HepG2 (cell line): ENCODE data around the gene ECHDC1. TPM values are rescaled to one million over a fixed set of nuclear protein-coding genes. Genes with fewer than 3 reads are reported as not detected.

Experiments used
- FOSL1 ChIP-seq: sonication (generic); formaldehyde crosslinking; IDR thresholded peaks from 2 replicates; pipeline ENCODE4 v1.9.0; 2021; ENCODE audit warnings: missing genetic modification reagents, borderline replicate concordance
- FOXK1 ChIP-seq: sonication (generic); formaldehyde crosslinking; IDR thresholded peaks from 2 replicates; pipeline ENCODE4 v1.4.0; 2020; ENCODE audit warnings: low read depth, missing genetic modification reagents, borderline replicate concordance
- HIVEP1 ChIP-seq: sonication (generic); formaldehyde crosslinking; IDR thresholded peaks from 2 replicates; pipeline ENCODE4 v1.4.0; 2020; ENCODE audit warnings: mild to moderate bottlenecking, missing genetic modification reagents
- HNRNPLL ChIP-seq: fragments of 200-400 bp; formaldehyde crosslinking; IDR thresholded peaks from 2 replicates; pipeline ENCODE4 v1.6.1; 2017; ENCODE audit warnings: mild to moderate bottlenecking, low read depth, low read length; ENCODE audit not compliant: poor library complexity, severe bottlenecking
- ISL2 ChIP-seq: sonication (generic); formaldehyde crosslinking; IDR thresholded peaks from 2 replicates; pipeline ENCODE4 v1.5.0; 2020; ENCODE audit warnings: missing genetic modification reagents
- KAT2B ChIP-seq: fragments of 150-350 bp; IDR thresholded peaks from 2 replicates; pipeline ENCODE4 v1.6.1; 2014; ENCODE audit warnings: low read depth, low read length, borderline replicate concordance
- MED8 ChIP-seq: sonication (generic); formaldehyde crosslinking; IDR thresholded peaks from 2 replicates; pipeline ENCODE4 v1.8.1; 2023; ENCODE audit warnings: mild to moderate bottlenecking, missing genetic modification reagents; ENCODE audit not compliant: insufficient replicate concordance
- MIXL1 ChIP-seq: IDR thresholded peaks from 2 replicates; pipeline ENCODE4 v1.6.1; 2016
- NCOA5 ChIP-seq: sonication (generic); formaldehyde crosslinking; IDR thresholded peaks from 2 replicates; pipeline ENCODE4 v1.4.0; 2020; ENCODE audit warnings: missing genetic modification reagents
- NRL ChIP-seq: sonication (generic); formaldehyde crosslinking; IDR thresholded peaks from 2 replicates; pipeline ENCODE4 v1.5.0; 2020; ENCODE audit warnings: missing genetic modification reagents, mild to moderate bottlenecking, moderate library complexity, borderline replicate concordance
- RAD51 ChIP-seq: fragments of 450-650 bp; IDR thresholded peaks from 2 replicates; pipeline ENCODE4 v1.6.1; 2016; ENCODE audit warnings: borderline replicate concordance
- REPIN1 ChIP-seq: sonication (generic); formaldehyde crosslinking; IDR thresholded peaks from 2 replicates; pipeline ENCODE4 v1.8.0; 2022; ENCODE audit warnings: missing genetic modification reagents, low read depth, mild to moderate bottlenecking, borderline replicate concordance
- STAG1 ChIP-seq: sonication (generic); formaldehyde crosslinking; IDR thresholded peaks from 2 replicates; pipeline ENCODE4 v1.4.0; 2020; ENCODE audit warnings: missing genetic modification reagents
- TBP ChIP-seq: sonication (generic); formaldehyde crosslinking; IDR thresholded peaks from 2 replicates; pipeline ENCODE4 v1.5.0; 2020; ENCODE audit warnings: missing genetic modification reagents
- TSC22D2 ChIP-seq: sonication (generic); formaldehyde crosslinking; IDR thresholded peaks from 2 replicates; pipeline ENCODE4 v1.5.1; 2020; ENCODE audit warnings: missing genetic modification reagents, mild to moderate bottlenecking, borderline replicate concordance
- ZNF234 ChIP-seq: sonication (generic); formaldehyde crosslinking; conservative IDR thresholded peaks from 2 replicates; pipeline ENCODE4 v1.5.1; 2020; ENCODE audit warnings: mild to moderate bottlenecking, missing genetic modification reagents
- ZNF30 ChIP-seq: sonication (generic); formaldehyde crosslinking; IDR thresholded peaks from 2 replicates; pipeline ENCODE4 v1.5.0; 2020; ENCODE audit warnings: mild to moderate bottlenecking, missing genetic modification reagents
- ZNF629 ChIP-seq: sonication (generic); formaldehyde crosslinking; conservative IDR thresholded peaks from 2 replicates; pipeline ENCODE4 v1.5.0; 2020; ENCODE audit warnings: missing genetic modification reagents
- ZNF839 ChIP-seq: sonication (generic); formaldehyde crosslinking; IDR thresholded peaks from 2 replicates; pipeline ENCODE4 v1.4.0; 2020; ENCODE audit warnings: missing genetic modification reagents, mild to moderate bottlenecking, borderline replicate concordance
- polyA plus RNA-seq, 8 experiments: library from polyadenylated mRNA; depleted of rRNA in 3 of 8; stranded (reverse) in 7 of 8; unstranded in 1 of 8; fragments of >200 nt; fragmentation: Illumina TruSeq in 4 of 8; extraction: Trizol in 4 of 8; gene quantifications; 2 replicates each; pipeline versions ENCODE4 v1.2.1 to v1.2.3, GENCODE V29; 2011 to 2016; ENCODE audit warnings: low read depth in 4 of 8, missing spikeins in 1 of 8, mixed read lengths in 1 of 8; ENCODE audit not compliant: insufficient read depth in 1 of 8
- total RNA-seq, 5 experiments: library from RNA; depleted of rRNA; stranded (reverse); fragments of >200 nt; fragmentation: Illumina TruSeq; extraction: Trizol; gene quantifications; 2 replicates each; pipeline ENCODE4 v1.2.3, GENCODE V29; 2016; ENCODE audit warnings: low read depth in 1 of 5
- TF ChIP-seq, protein P1 (sequence below): sonication (generic); formaldehyde crosslinking; IDR thresholded peaks from 2 replicates; pipeline ENCODE4 v1.4.0; 2020; ENCODE audit warnings: missing genetic modification reagents
- TF ChIP-seq, protein P2 (sequence below): sonication (generic); formaldehyde crosslinking; IDR thresholded peaks from 2 replicates; pipeline ENCODE4 v1.5.1; 2020; ENCODE audit warnings: missing genetic modification reagents, mild to moderate bottlenecking, borderline replicate concordance
- TF ChIP-seq, protein P3 (sequence below): sonication (generic); formaldehyde crosslinking; IDR thresholded peaks from 2 replicates; pipeline ENCODE4 v1.8.0; 2022; ENCODE audit warnings: mild to moderate bottlenecking, missing genetic modification reagents
- TF ChIP-seq, protein P4 (sequence below): sonication (generic); formaldehyde crosslinking; IDR thresholded peaks from 2 replicates; pipeline ENCODE4 v1.4.0; 2020; ENCODE audit warnings: low read depth, mild to moderate bottlenecking, missing genetic modification reagents

The ECHDC1 gene
- total and polyA plus RNA-seq, 2 of the 13 experiments (the other 11 are each of a cell fraction or from before 2014, with no cell fraction given), result 32.8 to 98.1 TPM

DNA sequence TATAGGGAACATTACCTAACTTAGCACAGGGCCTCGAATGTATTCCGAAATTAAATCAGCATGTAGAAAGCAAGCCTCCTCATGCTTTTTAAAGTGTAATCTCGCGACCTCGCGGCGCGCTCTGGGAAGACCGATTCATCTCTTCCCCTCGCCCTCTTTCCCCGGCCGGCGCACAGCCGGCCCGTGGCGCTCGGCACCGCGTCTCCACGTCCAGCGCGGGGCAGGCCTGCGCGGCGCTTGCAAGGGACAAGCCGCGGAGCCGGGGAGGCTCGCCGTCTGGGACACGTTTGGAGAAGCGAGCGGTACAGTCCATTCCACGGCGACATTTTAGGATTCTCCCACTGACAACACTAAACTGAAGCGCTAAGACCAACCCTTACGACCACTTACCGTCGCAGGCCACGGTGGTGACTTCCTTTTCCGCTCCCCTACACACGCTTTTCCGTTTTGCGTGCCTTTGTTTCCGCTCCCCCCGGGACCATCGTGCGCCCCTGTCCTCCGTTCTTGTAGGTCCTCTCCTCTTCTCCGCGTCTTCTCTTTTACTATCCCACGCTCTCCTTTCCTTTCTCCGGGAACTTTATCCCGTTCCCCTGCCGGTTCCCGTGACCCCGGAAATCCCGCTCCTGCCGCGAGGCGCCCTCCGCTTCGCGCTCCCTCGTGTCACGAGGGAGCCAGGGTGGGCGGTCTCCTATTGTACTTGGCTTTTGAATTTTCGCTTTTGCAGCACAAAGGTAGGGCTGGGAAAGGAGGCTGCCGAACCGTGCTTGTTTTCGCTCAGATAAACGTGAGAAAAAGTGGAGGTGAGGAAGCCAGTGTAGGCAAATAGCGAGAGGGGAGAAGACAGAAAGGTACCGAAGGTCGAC, at the start of gene ECHDC1 (continued):
- TF ChIP-seq, protein P1, sequence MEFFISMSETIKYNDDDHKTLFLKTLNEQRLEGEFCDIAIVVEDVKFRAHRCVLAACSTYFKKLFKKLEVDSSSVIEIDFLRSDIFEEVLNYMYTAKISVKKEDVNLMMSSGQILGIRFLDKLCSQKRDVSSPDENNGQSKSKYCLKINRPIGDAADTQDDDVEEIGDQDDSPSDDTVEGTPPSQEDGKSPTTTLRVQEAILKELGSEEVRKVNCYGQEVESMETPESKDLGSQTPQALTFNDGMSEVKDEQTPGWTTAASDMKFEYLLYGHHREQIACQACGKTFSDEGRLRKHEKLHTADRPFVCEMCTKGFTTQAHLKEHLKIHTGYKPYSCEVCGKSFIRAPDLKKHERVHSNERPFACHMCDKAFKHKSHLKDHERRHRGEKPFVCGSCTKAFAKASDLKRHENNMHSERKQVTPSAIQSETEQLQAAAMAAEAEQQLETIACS (CRISPR knock-in tag), result peak; percentile 61
- peak; percentile 72 for TF ChIP-seq HNRNPLL
- no peak; the same call in 1 of the 2 replicates for TF ChIP-seq MIXL1 (CRISPR knock-in tag)
- peak; percentile 30; the same call in 1 of the 2 replicates for TF ChIP-seq STAG1 (CRISPR knock-in tag)
- TF ChIP-seq ZNF234 (CRISPR knock-in tag), result no peak; the same call in 1 of the 2 replicates
- 0 out of 2 replicates have a peak, but pooled peaks have one; percentile 56 for TF ChIP-seq TSC22D2 (CRISPR knock-in tag)
- TF ChIP-seq, protein P2, sequence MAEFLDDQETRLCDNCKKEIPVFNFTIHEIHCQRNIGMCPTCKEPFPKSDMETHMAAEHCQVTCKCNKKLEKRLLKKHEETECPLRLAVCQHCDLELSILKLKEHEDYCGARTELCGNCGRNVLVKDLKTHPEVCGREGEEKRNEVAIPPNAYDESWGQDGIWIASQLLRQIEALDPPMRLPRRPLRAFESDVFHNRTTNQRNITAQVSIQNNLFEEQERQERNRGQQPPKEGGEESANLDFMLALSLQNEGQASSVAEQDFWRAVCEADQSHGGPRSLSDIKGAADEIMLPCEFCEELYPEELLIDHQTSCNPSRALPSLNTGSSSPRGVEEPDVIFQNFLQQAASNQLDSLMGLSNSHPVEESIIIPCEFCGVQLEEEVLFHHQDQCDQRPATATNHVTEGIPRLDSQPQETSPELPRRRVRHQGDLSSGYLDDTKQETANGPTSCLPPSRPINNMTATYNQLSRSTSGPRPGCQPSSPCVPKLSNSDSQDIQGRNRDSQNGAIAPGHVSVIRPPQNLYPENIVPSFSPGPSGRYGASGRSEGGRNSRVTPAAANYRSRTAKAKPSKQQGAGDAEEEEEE (CRISPR knock-in tag), result no peak
- TF ChIP-seq ZNF629 (CRISPR knock-in tag), result 0 out of 2 replicates have a peak, but pooled peaks have one; percentile 24
- TF ChIP-seq RAD51, result no peak
- TF ChIP-seq, protein P3, sequence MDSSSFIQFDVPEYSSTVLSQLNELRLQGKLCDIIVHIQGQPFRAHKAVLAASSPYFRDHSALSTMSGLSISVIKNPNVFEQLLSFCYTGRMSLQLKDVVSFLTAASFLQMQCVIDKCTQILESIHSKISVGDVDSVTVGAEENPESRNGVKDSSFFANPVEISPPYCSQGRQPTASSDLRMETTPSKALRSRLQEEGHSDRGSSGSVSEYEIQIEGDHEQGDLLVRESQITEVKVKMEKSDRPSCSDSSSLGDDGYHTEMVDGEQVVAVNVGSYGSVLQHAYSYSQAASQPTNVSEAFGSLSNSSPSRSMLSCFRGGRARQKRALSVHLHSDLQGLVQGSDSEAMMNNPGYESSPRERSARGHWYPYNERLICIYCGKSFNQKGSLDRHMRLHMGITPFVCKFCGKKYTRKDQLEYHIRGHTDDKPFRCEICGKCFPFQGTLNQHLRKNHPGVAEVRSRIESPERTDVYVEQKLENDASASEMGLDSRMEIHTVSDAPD (CRISPR knock-in tag), result no peak; the same call in 1 of the 2 replicates
- TF ChIP-seq FOSL1 (CRISPR knock-in tag), result no peak
- TF ChIP-seq, protein P4, sequence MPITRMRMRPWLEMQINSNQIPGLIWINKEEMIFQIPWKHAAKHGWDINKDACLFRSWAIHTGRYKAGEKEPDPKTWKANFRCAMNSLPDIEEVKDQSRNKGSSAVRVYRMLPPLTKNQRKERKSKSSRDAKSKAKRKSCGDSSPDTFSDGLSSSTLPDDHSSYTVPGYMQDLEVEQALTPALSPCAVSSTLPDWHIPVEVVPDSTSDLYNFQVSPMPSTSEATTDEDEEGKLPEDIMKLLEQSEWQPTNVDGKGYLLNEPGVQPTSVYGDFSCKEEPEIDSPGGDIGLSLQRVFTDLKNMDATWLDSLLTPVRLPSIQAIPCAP (CRISPR knock-in tag), result peak; percentile 54; the same call in 1 of the 2 replicates
- TF ChIP-seq ISL2, result peak; percentile 73
- no peak for TF ChIP-seq KAT2B
- no peak; the same call in 1 of the 2 replicates for TF ChIP-seq ZNF839 (CRISPR knock-in tag)
- TF ChIP-seq TBP (CRISPR knock-in tag), result no peak
- TF ChIP-seq ZNF30 (CRISPR knock-in tag), result 0 out of 2 replicates have a peak, but pooled peaks have one; percentile 14
- TF ChIP-seq NRL (CRISPR knock-in tag), result no peak; the same call in 1 of the 2 replicates
- peak; percentile 82 for TF ChIP-seq MED8
- TF ChIP-seq REPIN1, result peak; percentile 48; the same call in 1 of the 2 replicates
- no peak for TF ChIP-seq NCOA5 (CRISPR knock-in tag)
- TF ChIP-seq HIVEP1 (CRISPR knock-in tag), result peak; percentile 48; the same call in 1 of the 2 replicates
- TF ChIP-seq FOXK1 (CRISPR knock-in tag), result peak; percentile 55
